Midbrain (tissue), 1 donor: Measurements from ENCODE around the gene MRPL28.
"Not testable (repeated sequence)": the region's sequence is repeated elsewhere in the genome, so short reads cannot be mapped to it uniquely, and the experiment has no call there.

Source experiments
- DNase-seq: peaks from one replicate; lab custom pipeline; 2025; lab: John Stamatoyannopoulos, UW

The MRPL28 gene

GRCh38 chr16:339680-340079, 30.7 kb downstream of the MRPL28 start:
- no peak for DNase-seq

- no peak for DNase-seq
Observed at GRCh38 chr16:337975-338575, 32.3 kb downstream of the MRPL28 start.

GRCh38 chr16:337437-337836, 32.9 kb downstream of the MRPL28 start:
- no peak for DNase-seq

GRCh38 chr16:336269-336668, 34.1 kb downstream of the MRPL28 start:
- no peak for DNase-seq

GRCh38 chr16:334861-335632, 35.3 kb downstream of the MRPL28 start:
- not testable (repeated sequence) for DNase-seq

GRCh38 chr16:334164-334832, 36.0 kb downstream of the MRPL28 start:
- DNase-seq, result not testable (repeated sequence)

GRCh38 chr16:333406-334094, 36.8 kb downstream of the MRPL28 start:
- no peak for DNase-seq

- DNase-seq, result not testable (repeated sequence)
Observed at GRCh38 chr16:331181-331814, 39.0 kb downstream of the MRPL28 start.

GRCh38 chr16:330741-331140, 39.6 kb downstream of the MRPL28 start:
- DNase-seq, result no peak

GRCh38 chr16:325375-326145, 44.8 kb downstream of the MRPL28 start:
- DNase-seq, result no peak

GRCh38 chr16:324451-325334, 45.6 kb downstream of the MRPL28 start:
- no peak for DNase-seq

- no peak for DNase-seq
Observed at GRCh38 chr16:324201-324450, 46.2 kb downstream of the MRPL28 start.

GRCh38 chr16:322476-323143, 47.7 kb downstream of the MRPL28 start:
- no peak for DNase-seq

- DNase-seq, result no peak
Observed at GRCh38 chr16:321532-321931, 48.8 kb downstream of the MRPL28 start.

- no peak for DNase-seq
Observed at GRCh38 chr16:320206-320605, 50.1 kb downstream of the MRPL28 start.

- DNase-seq, result no peak
Observed at GRCh38 chr16:318628-319027, 51.7 kb downstream of the MRPL28 start.

GRCh38 chr16:317583-317982, 52.8 kb downstream of the MRPL28 start:
- DNase-seq, result no peak
